Peyer's patch (tissue), 4 donors: ENCODE measurements around the gene SLC27A5. TPM values are rescaled to one million over a fixed set of nuclear protein-coding genes. Genes with fewer than 3 reads are reported as not detected.

ENCODE experiments used
- DNase-seq, 3 donors: peaks; one replicate each; pipeline ENCODE4 v3.0.0-alpha.2; 2017 to 2019
- H3K27ac ChIP-seq, 4 donors: fragments of 200-600 bp; sonication (generic); one replicate each; pipeline ENCODE4 v1.5.1; 2016 to 2019
- H3K27me3 ChIP-seq, 2 donors: fragments of 200-600 bp; sonication (generic); one replicate each; pipeline ENCODE4 v1.5.1; 2019
- H3K36me3 ChIP-seq, 3 donors: fragments of 200-600 bp; sonication (generic); one replicate each; pipeline ENCODE4 v1.5.1; 2016 to 2019
- H3K4me1 ChIP-seq, 4 donors: fragments of 200-600 bp; sonication (generic); one replicate each; pipeline ENCODE4 v1.5.1; 2016 to 2019
- H3K4me3 ChIP-seq, 4 donors: fragments of 200-600 bp; sonication (generic); 1 replicate in 3 of 4; 2 replicates in 1 of 4; pipeline ENCODE4 v1.5.1; 2016 to 2019; ENCODE audit warnings: mild to moderate bottlenecking in 1 of 4
- H3K9me3 ChIP-seq, 4 donors: fragments of 200-600 bp; sonication (generic); one replicate each; pipeline ENCODE4 v1.5.1; 2016 to 2019; ENCODE audit warnings: mild to moderate bottlenecking in 1 of 4
- CTCF ChIP-seq, 6 experiments: fragments of 450-650 bp in 4 of 6; fragments of 200-600 bp in 2 of 6; sonication (generic) in 1 of 6; IDR thresholded peaks; one replicate each; pipeline ENCODE4 v1.5.1; 2017 to 2019; ENCODE audit warnings: antibody characterized with exemption in 6 of 6, mild to moderate bottlenecking in 3 of 6, moderate library complexity in 1 of 6
- POLR2A ChIP-seq, 2 donors: fragments of 450-650 bp; IDR thresholded peaks; one replicate each; pipeline ENCODE4 v1.5.1; 2017; ENCODE audit warnings: antibody characterized with exemption in 2 of 2, mild to moderate bottlenecking in 2 of 2, moderate library complexity in 2 of 2
- total RNA-seq, 4 donors: library from RNA; depleted of rRNA; stranded (reverse); fragments of >200 nt; gene quantifications; one replicate each; pipeline ENCODE4 v1.1.0, GENCODE V29; 2016

SLC27A5 gene
- total RNA-seq, 4 donors from 2014 or later = 0.88 to 6.3 (median 2.3) TPM

GRCh38 chr19:58483776-58484175 lies 28.0 kb downstream of the SLC27A5 start:
- no peaks in the 10 kb centered on the region for H3K4me1 ChIP-seq
- H3K36me3 ChIP-seq = peaks cover 0 to 17% (median 0%) of the 10 kb centered on the region in 3 donors
- no peaks in the 10 kb centered on the region for H3K9me3 ChIP-seq
- no peak overlapping the region for H3K4me3 ChIP-seq
- H3K27me3 ChIP-seq = no peaks in the 10 kb centered on the region
- DNase-seq = no peak
- TF ChIP-seq POLR2A (IDR thresholded peaks at IDR 0.05) = no peak
- TF ChIP-seq CTCF (IDR thresholded peaks at IDR 0.05) = no peak
- H3K27ac ChIP-seq = no peak overlapping the region

- Histone ChIP-seq H3K27me3 (no peaks in the 10 kb centered on the region), H3K36me3 (peaks cover 0 to 17% (median 0%) of the 10 kb centered on the region in 3 donors), H3K4me3 (no peak overlapping the region), H3K9me3 (no peaks in the 10 kb centered on the region), H3K4me1 (peaks cover 0 to under 1% (median 0%) of the 10 kb centered on the region in 4 donors), H3K27ac (no peak overlapping the region)
- no peak for DNase-seq
- TF ChIP-seq CTCF (IDR thresholded peaks at IDR 0.05) (no peak), POLR2A (IDR thresholded peaks at IDR 0.05) (no peak)
Measured at GRCh38 chr19:58482372-58482771, 29.4 kb downstream of the SLC27A5 start.

GRCh38 chr19:58480831-58481230 lies 31.0 kb downstream of the SLC27A5 start:
- H3K27ac ChIP-seq = no peak overlapping the region
- H3K27me3 ChIP-seq = no peaks in the 10 kb centered on the region
- H3K4me1 ChIP-seq = peaks cover 0 to 10% (median 4%) of the 10 kb centered on the region in 4 donors
- TF ChIP-seq CTCF (IDR thresholded peaks at IDR 0.05) (no peak), POLR2A (IDR thresholded peaks at IDR 0.05) (no peak)
- H3K9me3 ChIP-seq = no peaks in the 10 kb centered on the region
- no peak for DNase-seq
- H3K4me3 ChIP-seq = no peak overlapping the region
- peaks cover 0 to 17% (median 0%) of the 10 kb centered on the region in 3 donors for H3K36me3 ChIP-seq

- no peak for TF ChIP-seq POLR2A (IDR thresholded peaks at IDR 0.05)
- no peak for TF ChIP-seq CTCF (IDR thresholded peaks at IDR 0.05)
- no peak for DNase-seq
- no peak overlapping the region for H3K4me3 ChIP-seq
- peaks cover 0 to 10% (median 4%) of the 10 kb centered on the region in 4 donors for H3K4me1 ChIP-seq
- peaks cover 0 to 17% (median 0%) of the 10 kb centered on the region in 3 donors for H3K36me3 ChIP-seq
- H3K27ac ChIP-seq = no peak overlapping the region
- H3K27me3 ChIP-seq = no peaks in the 10 kb centered on the region
- no peaks in the 10 kb centered on the region for H3K9me3 ChIP-seq
Measured at GRCh38 chr19:58480481-58480830, 31.3 kb downstream of the SLC27A5 start.

- TF ChIP-seq POLR2A (IDR thresholded peaks at IDR 0.05) (no peak), CTCF (IDR thresholded peaks at IDR 0.05) (no peak)
- Histone ChIP-seq H3K27me3 (no peaks in the 10 kb centered on the region), H3K4me1 (peaks cover 0 to 15% (median 6%) of the 10 kb centered on the region in 4 donors), H3K4me3 (no peak overlapping the region), H3K9me3 (no peaks in the 10 kb centered on the region), H3K27ac (no peak overlapping the region), H3K36me3 (peaks cover 0 to 17% (median 0%) of the 10 kb centered on the region in 3 donors)
- no peak for DNase-seq
Measured at GRCh38 chr19:58479736-58480480, 31.9 kb downstream of the SLC27A5 start.
